ENCODE measurements around the gene CA14.

CA14 gene

DNA sequence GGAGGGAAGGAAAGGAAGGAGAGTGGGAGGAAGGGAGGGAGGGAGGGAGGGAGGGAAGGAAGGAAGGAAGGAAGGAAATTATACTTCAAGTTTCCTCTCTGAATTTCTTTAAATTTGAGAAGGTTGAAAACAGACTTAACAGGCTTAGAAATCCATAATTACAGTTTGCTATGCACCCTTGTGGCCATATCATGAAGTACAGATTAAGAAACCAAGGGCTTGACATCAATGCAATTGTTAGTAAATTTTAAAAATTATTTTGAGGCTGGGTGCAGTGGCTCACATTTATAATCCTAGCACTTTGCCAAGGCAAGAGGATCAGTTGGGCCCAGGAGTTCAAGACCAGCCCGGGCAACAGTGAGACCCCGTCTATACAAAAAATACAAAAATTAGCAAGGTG lies 36.0 kb upstream of the CA14 start:
- no peak overlapping the region for H3K4me2 ChIP-seq (ENCODE audit: low read depth, low read length)
- H3K36me3 ChIP-seq (replicated peaks; ENCODE audit: insufficient read depth, low read length), result peaks cover 18% of the 10 kb centered on the region
- no peak overlapping the region for H3K27ac ChIP-seq (ENCODE audit: low read length)
- H3K4me3 ChIP-seq (ENCODE audit: low read length), result no peak overlapping the region
- H3K9me3 ChIP-seq (replicated peaks; ENCODE audit: insufficient read depth, low read length), result no peaks in the 10 kb centered on the region
- H3K9ac ChIP-seq (ENCODE audit: low read length), result no peak overlapping the region
- no peaks in the 10 kb centered on the region for H3K27me3 ChIP-seq (replicated peaks; ENCODE audit: insufficient read depth, low read length)
- H3F3A ChIP-seq (ENCODE audit: insufficient read depth, low read length), result peaks cover 4% of the 10 kb centered on the region
- H3K9me2 ChIP-seq (replicated peaks; ENCODE audit: insufficient read depth, low read length), result no peaks in the 10 kb centered on the region
- no peaks in the 10 kb centered on the region for H3K4me1 ChIP-seq (ENCODE audit: low read length)
- peaks cover 13% of the 10 kb centered on the region; the same call in 1 of the 2 replicates for H3K79me2 ChIP-seq (ENCODE audit: low read length)
- no peaks in the 10 kb centered on the region for H4K20me1 ChIP-seq (ENCODE audit: insufficient read depth, low read length)
- TF ChIP-seq, protein P1, sequence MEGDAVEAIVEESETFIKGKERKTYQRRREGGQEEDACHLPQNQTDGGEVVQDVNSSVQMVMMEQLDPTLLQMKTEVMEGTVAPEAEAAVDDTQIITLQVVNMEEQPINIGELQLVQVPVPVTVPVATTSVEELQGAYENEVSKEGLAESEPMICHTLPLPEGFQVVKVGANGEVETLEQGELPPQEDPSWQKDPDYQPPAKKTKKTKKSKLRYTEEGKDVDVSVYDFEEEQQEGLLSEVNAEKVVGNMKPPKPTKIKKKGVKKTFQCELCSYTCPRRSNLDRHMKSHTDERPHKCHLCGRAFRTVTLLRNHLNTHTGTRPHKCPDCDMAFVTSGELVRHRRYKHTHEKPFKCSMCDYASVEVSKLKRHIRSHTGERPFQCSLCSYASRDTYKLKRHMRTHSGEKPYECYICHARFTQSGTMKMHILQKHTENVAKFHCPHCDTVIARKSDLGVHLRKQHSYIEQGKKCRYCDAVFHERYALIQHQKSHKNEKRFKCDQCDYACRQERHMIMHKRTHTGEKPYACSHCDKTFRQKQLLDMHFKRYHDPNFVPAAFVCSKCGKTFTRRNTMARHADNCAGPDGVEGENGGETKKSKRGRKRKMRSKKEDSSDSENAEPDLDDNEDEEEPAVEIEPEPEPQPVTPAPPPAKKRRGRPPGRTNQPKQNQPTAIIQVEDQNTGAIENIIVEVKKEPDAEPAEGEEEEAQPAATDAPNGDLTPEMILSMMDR (IDR thresholded peaks at IDR 0.05; ENCODE audit: low read length), result peak; percentile 56
- no peak for TF ChIP-seq EZH2phosphoT487 (IDR thresholded peaks at IDR 0.05; ENCODE audit: low read length)
- H2AFZ ChIP-seq (ENCODE audit: low read length), result no peak overlapping the region
- DNase-seq, result peak; percentile 37

DNA sequence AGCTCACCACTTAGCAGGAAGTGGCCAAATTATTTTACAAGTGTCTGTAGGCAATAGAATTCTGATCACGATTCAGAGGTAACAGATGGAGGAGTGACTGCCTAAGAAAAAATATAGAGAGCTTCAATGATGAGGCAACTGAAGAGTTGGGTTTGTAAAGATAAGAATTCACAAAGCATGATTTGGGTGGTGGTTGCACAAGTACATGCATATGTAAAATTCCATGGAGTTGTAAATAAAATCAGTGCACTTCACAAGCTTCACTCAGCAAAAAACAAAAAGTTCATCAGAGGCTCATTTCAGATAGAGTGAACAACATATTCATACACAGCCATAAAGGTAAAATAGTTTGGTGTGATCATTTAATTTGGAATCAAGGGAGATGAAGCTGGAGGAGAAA lies 32.6 kb upstream of the CA14 start:
- H4K20me1 ChIP-seq (ENCODE audit: insufficient read depth, low read length), result no peaks in the 10 kb centered on the region
- H3K36me3 ChIP-seq (replicated peaks; ENCODE audit: insufficient read depth, low read length), result peaks cover 20% of the 10 kb centered on the region
- H3K9ac ChIP-seq (ENCODE audit: low read length), result no peak overlapping the region
- no peak for DNase-seq
- no peaks in the 10 kb centered on the region for H3K9me3 ChIP-seq (replicated peaks; ENCODE audit: insufficient read depth, low read length)
- TF ChIP-seq, protein P1 (IDR thresholded peaks at IDR 0.05; ENCODE audit: low read length), result no peak
- TF ChIP-seq EZH2phosphoT487 (IDR thresholded peaks at IDR 0.05; ENCODE audit: low read length), result no peak
- TF ChIP-seq EZH2 (optimal IDR thresholded peaks at IDR 0.05; ENCODE audit: low read depth, low read length), result no peak
- no peaks in the 10 kb centered on the region for H3K9me2 ChIP-seq (replicated peaks; ENCODE audit: insufficient read depth, low read length)
- peaks cover 33% of the 10 kb centered on the region for H3K79me2 ChIP-seq (ENCODE audit: low read length)
- H3F3A ChIP-seq (ENCODE audit: insufficient read depth, low read length), result 0 out of 2 replicates have a peak, but pooled peaks cover 5% of the 10 kb centered on the region
- H3K4me3 ChIP-seq (ENCODE audit: low read length), result no peak overlapping the region
- H3K4me1 ChIP-seq (ENCODE audit: low read length), result no peaks in the 10 kb centered on the region
- no peaks in the 10 kb centered on the region for H3K27me3 ChIP-seq (replicated peaks; ENCODE audit: insufficient read depth, low read length)
- H3K27ac ChIP-seq (ENCODE audit: low read length), result no peak overlapping the region
- no peak overlapping the region for H3K4me2 ChIP-seq (ENCODE audit: low read depth, low read length)
- no peak overlapping the region for H2AFZ ChIP-seq (ENCODE audit: low read length)

DNA sequence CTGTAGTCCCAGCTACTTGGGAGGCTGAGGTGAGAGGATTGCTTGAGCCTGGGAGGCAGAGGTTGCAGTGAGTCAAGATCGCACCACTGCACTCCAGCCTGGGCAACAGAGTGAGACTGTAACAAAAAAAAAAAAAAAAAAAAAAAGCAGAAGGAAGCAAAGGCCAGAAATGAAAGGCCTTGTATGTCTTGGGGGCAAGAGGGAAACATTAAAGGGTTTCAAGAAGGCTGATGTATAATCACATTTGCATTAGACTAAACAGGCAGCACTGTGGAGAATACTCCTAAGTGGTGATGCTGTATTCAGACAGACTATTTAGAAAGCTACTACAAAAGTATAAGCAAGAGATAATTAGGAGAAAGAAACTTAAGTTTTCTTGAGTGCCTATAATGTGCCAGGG lies 32.0 kb upstream of the CA14 start:
- peaks cover 20% of the 10 kb centered on the region for H3K36me3 ChIP-seq (replicated peaks; ENCODE audit: insufficient read depth, low read length)
- no peaks in the 10 kb centered on the region for H3K9me3 ChIP-seq (replicated peaks; ENCODE audit: insufficient read depth, low read length)
- H2AFZ ChIP-seq (ENCODE audit: low read length), result no peak overlapping the region
- no peaks in the 10 kb centered on the region for H3K27me3 ChIP-seq (replicated peaks; ENCODE audit: insufficient read depth, low read length)
- no peaks in the 10 kb centered on the region for H3K4me1 ChIP-seq (ENCODE audit: low read length)
- peaks cover 36% of the 10 kb centered on the region for H3K79me2 ChIP-seq (ENCODE audit: low read length)
- no peaks in the 10 kb centered on the region for H3K9me2 ChIP-seq (replicated peaks; ENCODE audit: insufficient read depth, low read length)
- DNase-seq, result no peak
- H3K9ac ChIP-seq (ENCODE audit: low read length), result no peak overlapping the region
- no peak for TF ChIP-seq EZH2 (optimal IDR thresholded peaks at IDR 0.05; ENCODE audit: low read depth, low read length)
- TF ChIP-seq, protein P1 (IDR thresholded peaks at IDR 0.05; ENCODE audit: low read length), result no peak
- no peak for TF ChIP-seq EZH2phosphoT487 (IDR thresholded peaks at IDR 0.05; ENCODE audit: low read length)
- H3K27ac ChIP-seq (ENCODE audit: low read length), result no peak overlapping the region
- H3K4me3 ChIP-seq (ENCODE audit: low read length), result no peak overlapping the region
- H3K4me2 ChIP-seq (ENCODE audit: low read depth, low read length), result no peak overlapping the region
- 0 out of 2 replicates have a peak, but pooled peaks cover 5% of the 10 kb centered on the region for H3F3A ChIP-seq (ENCODE audit: insufficient read depth, low read length)
- H4K20me1 ChIP-seq (ENCODE audit: insufficient read depth, low read length), result no peaks in the 10 kb centered on the region
